ENCODE data around the gene GSKIP.

DNA sequence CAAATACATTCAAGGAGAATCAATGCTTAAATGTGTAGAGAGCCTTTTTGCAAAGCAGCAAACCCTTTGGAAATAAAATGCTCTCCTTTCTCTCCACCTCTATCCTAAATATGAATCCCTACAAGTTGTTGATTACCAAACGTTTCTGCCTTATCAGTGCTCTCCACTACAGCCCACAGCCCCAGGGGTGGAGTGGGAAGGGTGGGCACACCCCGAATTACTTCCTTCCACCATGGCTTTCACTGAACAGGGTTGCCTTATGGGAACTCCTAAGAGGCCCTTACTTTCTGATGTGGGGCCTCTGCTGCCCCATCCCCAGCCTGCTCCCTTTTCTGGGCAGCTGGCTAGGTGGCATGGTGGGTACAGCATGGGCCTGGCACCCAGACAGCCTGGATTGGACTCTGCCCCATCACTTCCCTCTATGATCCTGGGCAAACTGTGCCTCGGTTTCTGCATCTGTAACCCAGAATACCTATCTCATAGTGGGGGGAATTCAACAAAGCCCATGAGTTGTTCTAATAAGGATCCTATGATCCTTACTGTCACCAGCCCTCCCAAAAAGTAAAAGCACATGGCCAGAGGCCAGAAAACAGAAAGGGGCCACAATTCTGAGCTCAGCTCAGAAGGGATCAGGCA is 44.7 kb downstream of the GSKIP start:
- TF ChIP-seq, protein P1, sequence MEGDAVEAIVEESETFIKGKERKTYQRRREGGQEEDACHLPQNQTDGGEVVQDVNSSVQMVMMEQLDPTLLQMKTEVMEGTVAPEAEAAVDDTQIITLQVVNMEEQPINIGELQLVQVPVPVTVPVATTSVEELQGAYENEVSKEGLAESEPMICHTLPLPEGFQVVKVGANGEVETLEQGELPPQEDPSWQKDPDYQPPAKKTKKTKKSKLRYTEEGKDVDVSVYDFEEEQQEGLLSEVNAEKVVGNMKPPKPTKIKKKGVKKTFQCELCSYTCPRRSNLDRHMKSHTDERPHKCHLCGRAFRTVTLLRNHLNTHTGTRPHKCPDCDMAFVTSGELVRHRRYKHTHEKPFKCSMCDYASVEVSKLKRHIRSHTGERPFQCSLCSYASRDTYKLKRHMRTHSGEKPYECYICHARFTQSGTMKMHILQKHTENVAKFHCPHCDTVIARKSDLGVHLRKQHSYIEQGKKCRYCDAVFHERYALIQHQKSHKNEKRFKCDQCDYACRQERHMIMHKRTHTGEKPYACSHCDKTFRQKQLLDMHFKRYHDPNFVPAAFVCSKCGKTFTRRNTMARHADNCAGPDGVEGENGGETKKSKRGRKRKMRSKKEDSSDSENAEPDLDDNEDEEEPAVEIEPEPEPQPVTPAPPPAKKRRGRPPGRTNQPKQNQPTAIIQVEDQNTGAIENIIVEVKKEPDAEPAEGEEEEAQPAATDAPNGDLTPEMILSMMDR (IDR thresholded peaks at IDR 0.05; ENCODE audit: poor library complexity): no peak
- TF ChIP-seq EZH2 (IDR thresholded peaks at IDR 0.05; ENCODE audit: borderline replicate concordance) (no peak), EZH2phosphoT487 (IDR thresholded peaks at IDR 0.05; ENCODE audit: low read depth, severe bottlenecking, unreplicated experiment) (no peak)
